B cell (primary cell): Measurements from ENCODE around the gene GART. TPM values are rescaled to one million over a fixed set of nuclear protein-coding genes. Genes with fewer than 3 reads are reported as not detected.
"Not testable (repeated sequence)": the region's sequence is repeated elsewhere in the genome, so short reads cannot be mapped to it uniquely, and the experiment has no call there.

ENCODE experiments used
- ATAC-seq: fragments of 200-7000 bp; cut with Tn5 transposase; one replicate; pipeline ENCODE4 v1.10.0; 2021; ENCODE audit warnings: low read depth, mild to moderate bottlenecking, moderate number of reproducible peaks, moderate library complexity
- CTCF ChIA-PET: fragments of 350-600 bp; sonication (Branson Sonifier 250); formaldehyde crosslinking; loops from one replicate; lab custom pipeline; 2021; ENCODE audit warnings: antibody characterized with exemption, inconsistent platforms; lab: Charles Lee
- POLR2A ChIA-PET: fragments of 350-600 bp; sonication (Branson Sonifier 250); formaldehyde crosslinking; loops from one replicate; lab custom pipeline; 2021; ENCODE audit warnings: antibody characterized with exemption; lab: Charles Lee
- DNase-seq: peaks from one replicate; pipeline ENCODE4 v3.0.0; 2013
- H2AFZ ChIP-seq: 2 replicates; pipeline ENCODE4 v1.6.1; 2012; ENCODE audit warnings: mild to moderate bottlenecking, low read depth, low read length; ENCODE audit not compliant: insufficient read depth, poor library complexity, severe bottlenecking
- H3K27ac ChIP-seq, 2 donors: 1 replicate in 1 of 2; 2 replicates in 1 of 2; pipeline ENCODE4 v1.5.1; 2012 to 2013; ENCODE audit warnings: low read length in 2 of 2, mild to moderate bottlenecking in 2 of 2, moderate library complexity in 1 of 2
- H3K27me3 ChIP-seq, 4 experiments: fragments of 200-600 bp in 1 of 4; sonication (generic) in 1 of 4; replicated peaks in 1 of 4; 1 replicate in 2 of 4; 2 replicates in 2 of 4; pipeline versions ENCODE4 v1.6.1 to v1.7.0; 2013 to 2016; ENCODE audit warnings: low read length in 3 of 4, mild to moderate bottlenecking in 2 of 4, mixed read lengths in 1 of 4, moderate library complexity in 1 of 4; ENCODE audit not compliant: insufficient read depth in 4 of 4, control insufficient read depth in 3 of 4; ENCODE audit errors: control extremely low read depth in 1 of 4
- H3K36me3 ChIP-seq, 2 experiments: replicated peaks in 1 of 2; 1 replicate in 1 of 2; 2 replicates in 1 of 2; pipeline versions ENCODE4 v1.6.1 to v1.7.1; 2013; ENCODE audit warnings: low read length in 1 of 2; ENCODE audit not compliant: insufficient read depth in 2 of 2, control insufficient read depth in 1 of 2; ENCODE audit errors: control extremely low read depth in 1 of 2, extremely low read depth in 1 of 2
- H3K4me1 ChIP-seq, 2 donors: fragments of 200-600 bp in 1 of 2; sonication (generic) in 1 of 2; 1 replicate in 1 of 2; 2 replicates in 1 of 2; pipeline versions ENCODE4 v1.5.1 to v1.6.1; 2013 to 2017; ENCODE audit warnings: low read length in 2 of 2; ENCODE audit not compliant: control insufficient read depth in 2 of 2, insufficient read depth in 2 of 2
- H3K4me2 ChIP-seq: replicated peaks from 2 replicates; pipeline ENCODE3; 2012; ENCODE audit warnings: mild to moderate bottlenecking, low read depth, low read length; ENCODE audit not compliant: poor library complexity, severe bottlenecking
- H3K4me3 ChIP-seq, 5 experiments: fragments of 200-600 bp in 1 of 5; sonication (generic) in 1 of 5; 1 replicate in 3 of 5; 2 replicates in 2 of 5; pipeline versions ENCODE4 v1.5.1 to v1.7.0; 2011 to 2016; ENCODE audit warnings: low read length in 4 of 5, mild to moderate bottlenecking in 4 of 5, low read depth in 2 of 5, control low read depth in 1 of 5, moderate library complexity in 1 of 5; ENCODE audit not compliant: insufficient read depth in 1 of 5; ENCODE audit errors: control extremely low read depth in 1 of 5, extremely low read depth in 1 of 5
- H3K79me2 ChIP-seq: fragments of 200-600 bp; sonication (generic); one replicate; pipeline ENCODE4 v1.6.0; 2016; ENCODE audit warnings: low read length; ENCODE audit not compliant: control insufficient read depth, insufficient read depth
- H3K9ac ChIP-seq: fragments of 200-600 bp; sonication (generic); 2 replicates; pipeline ENCODE4 v1.6.1; 2017; ENCODE audit warnings: mild to moderate bottlenecking, low read length, moderate library complexity
- H3K9me3 ChIP-seq, 3 donors: one replicate each; pipeline versions ENCODE4 v1.6.1 to v1.7.1; 2013; ENCODE audit warnings: low read length in 2 of 3; ENCODE audit not compliant: control insufficient read depth in 2 of 3, insufficient read depth in 1 of 3; ENCODE audit errors: control extremely low read depth in 1 of 3
- H4K20me1 ChIP-seq: 2 replicates; pipeline ENCODE4 v1.6.0; 2012; ENCODE audit warnings: mild to moderate bottlenecking, low read length; ENCODE audit not compliant: insufficient read depth, control insufficient read depth, poor library complexity, severe bottlenecking
- H3K27ac Mint-ChIP-seq: one replicate; pipeline ENCODE4 v1.8.0; 2021; ENCODE audit warnings: mixed read lengths
- H3K27me3 Mint-ChIP-seq: one replicate; pipeline ENCODE4 v1.8.0; 2021; ENCODE audit warnings: mixed read lengths
- H3K4me1 Mint-ChIP-seq: one replicate; pipeline ENCODE4 v1.8.0; 2021; ENCODE audit warnings: mixed read lengths
- H3K4me3 Mint-ChIP-seq: one replicate; pipeline ENCODE4 v1.8.0; 2021; ENCODE audit warnings: mixed read lengths
- H3K9me3 Mint-ChIP-seq: one replicate; pipeline ENCODE4 v1.8.0; 2022; ENCODE audit warnings: mixed read lengths; ENCODE audit not compliant: insufficient read depth
- CTCF ChIP-seq: fragments of 200-600 bp; IDR thresholded peaks from one replicate; pipeline ENCODE4 v1.8.0; 2022; ENCODE audit warnings: antibody characterized with exemption, mild to moderate bottlenecking
- EZH2 ChIP-seq: IDR thresholded peaks from 2 replicates; pipeline ENCODE4 v1.6.1; 2012; ENCODE audit warnings: borderline replicate concordance, low read depth, mild to moderate bottlenecking, moderate library complexity, low read length; ENCODE audit not compliant: insufficient read depth, poor library complexity, severe bottlenecking
- WGBS: methylation state at CpG from one replicate; pipeline ENCODE4 v1.1.5; 2013; ENCODE audit warnings: missing lambda C conversion rate; ENCODE audit not compliant: insufficient coverage; 5-methylcytosine and 5-hydroxymethylcytosine counted together
- intact Hi-C: fragments of 100-400 bp; cut with micrococcal nuclease; formaldehyde crosslinking; loops from one replicate; pipeline ENCODE4 v1.10.0; 2022
- polyA plus RNA-seq: library from polyadenylated mRNA; depleted of rRNA; stranded (reverse); fragments of >200 nt; gene quantifications from 2 replicates; pipeline ENCODE4 v1.2.3, GENCODE V29; 2012
- total RNA-seq, 2 donors: library from RNA; stranded (reverse); fragments of 120-200 nt in 1 of 2; gene quantifications; 1 replicate in 1 of 2; 2 replicates in 1 of 2; pipeline versions ENCODE4 v1.2.3 to v1.2.4, GENCODE V29; 2013 to 2022

Gene GART
- total and polyA plus RNA-seq, 2 donors (not counting 1 experiment from before 2014, with no cell fraction given) = 8.7 to 58.3 TPM

- H3K27ac ChIP-seq = no peak overlapping the region
- no peak overlapping the region for H3K4me3 ChIP-seq
- intact Hi-C loops = loop anchor here (10.0 kb wide), 1 partner anchor 1076 kb away; the partner anchor contains the start of gene URB1
- no peaks in the 10 kb centered on the region for H3K4me1 ChIP-seq
- 90% methylated on average over 2 of the region's 2 CpGs for WGBS
- peaks cover 0 to 3% (median 0%) of the 10 kb centered on the region in 3 donors for H3K9me3 ChIP-seq
- H3K36me3 ChIP-seq = peaks cover 0 to 7% of the 10 kb centered on the region in 2 experiments
- H3K4me1 Mint-ChIP-seq = peaks cover 7% of the 10 kb centered on the region
- DNase-seq = no peak
- ChIA-PET POLR2A (no interaction called here), CTCF (no interaction called here)
- no peaks in the 10 kb centered on the region for H3K9me3 Mint-ChIP-seq
- no peak overlapping the region for H3K9ac ChIP-seq
- H3K4me3 Mint-ChIP-seq = no peak overlapping the region
- H2AFZ ChIP-seq = no peak overlapping the region
- H3K4me2 ChIP-seq = no peak overlapping the region
- H3K27me3 Mint-ChIP-seq = no peaks in the 10 kb centered on the region
- H3K79me2 ChIP-seq = peaks cover 76% of the 10 kb centered on the region
- H3K27me3 ChIP-seq = no peaks in the 10 kb centered on the region
- H4K20me1 ChIP-seq = no peaks in the 10 kb centered on the region
- no peak for ATAC-seq
- TF ChIP-seq EZH2 (no peak), CTCF (no peak)
- no peak overlapping the region for H3K27ac Mint-ChIP-seq
These were observed 71.2 kb downstream of the GART start for GRCh38 chr21:33470701-33471100.

- H3K4me1 ChIP-seq, H3K9ac ChIP-seq, ATAC-seq, H3K4me2 ChIP-seq, H3K27me3 Mint-ChIP-seq, H4K20me1 ChIP-seq, CTCF ChIA-PET, intact Hi-C loops, H3K27ac Mint-ChIP-seq, H2AFZ ChIP-seq, H3K27ac ChIP-seq, H3K4me1 Mint-ChIP-seq, H3K27me3 ChIP-seq, POLR2A ChIA-PET, H3K4me3 ChIP-seq, H3K4me3 Mint-ChIP-seq, H3K9me3 ChIP-seq, H3K36me3 ChIP-seq, H3K9me3 Mint-ChIP-seq, DNase-seq: not testable (repeated sequence)
- 100% methylated on average over 2 of the region's 4 CpGs for WGBS
- peaks cover 62% of the 10 kb centered on the region for H3K79me2 ChIP-seq
These were observed 72.7 kb downstream of the GART start for GRCh38 chr21:33469183-33469582.
